IMR-90 (cell line): ENCODE results near the gene MEIS2. TPM values are rescaled to one million over a fixed set of nuclear protein-coding genes. Genes with fewer than 3 reads are reported as not detected.

Source experiments
- ATAC-seq: fragments of 200-7000 bp; cut with Tn5 transposase; 2 replicates; pipeline ENCODE4 v1.9.1; 2020; ENCODE audit warnings: low read depth, mild to moderate bottlenecking, moderate library complexity
- BruUV-seq: library from RNA; stranded (reverse); fragments of 400-500 nt; replicated peaks from 2 replicates; lab custom pipeline; 2021; lab: Mats Ljungman, UMichigan
- CTCF ChIA-PET: fragments of 300-600 bp; formaldehyde crosslinking; extraction: SDS; loops from one replicate; lab custom pipeline; 2021; ENCODE audit warnings: antibody characterized with exemption; lab: Yijun Ruan, JAX
- POLR2A ChIA-PET: fragments of 300-600 bp; sonication (Branson Sonifier 250); formaldehyde crosslinking; loops from one replicate; lab custom pipeline; 2022; ENCODE audit warnings: antibody characterized with exemption; ENCODE audit not compliant: unreplicated experiment; lab: Charles Lee
- DNase-seq: peaks from one replicate; pipeline ENCODE4 v3.0.0; 2013
- H2AFZ ChIP-seq: replicated peaks from 2 replicates; pipeline ENCODE3; 2013; ENCODE audit warnings: low read length, mild to moderate bottlenecking; ENCODE audit not compliant: poor library complexity
- H2AK5ac ChIP-seq: 2 replicates; pipeline ENCODE4 v1.6.1; 2013; ENCODE audit warnings: low read depth, low read length, inconsistent platforms
- H2AK9ac ChIP-seq: replicated peaks from 2 replicates; pipeline ENCODE3; 2013; ENCODE audit warnings: mild to moderate bottlenecking, low read depth, low read length, moderate library complexity; ENCODE audit not compliant: poor library complexity
- H2BK120ac ChIP-seq: 2 replicates; pipeline ENCODE4 v1.6.1; 2013; ENCODE audit warnings: low read depth, low read length, inconsistent platforms
- H2BK15ac ChIP-seq: 3 replicates; pipeline ENCODE4 v1.6.1; 2013; ENCODE audit warnings: low read depth, low read length, inconsistent platforms
- H2BK20ac ChIP-seq: 2 replicates; pipeline ENCODE4 v1.6.1; 2013; ENCODE audit warnings: low read depth, mild to moderate bottlenecking, inconsistent platforms, low read length, moderate library complexity
- H2BK5ac ChIP-seq: 2 replicates; pipeline ENCODE4 v1.6.1; 2013; ENCODE audit warnings: mild to moderate bottlenecking, low read depth, low read length, inconsistent platforms; ENCODE audit not compliant: poor library complexity, severe bottlenecking
- H3K14ac ChIP-seq: replicated peaks from 2 replicates; pipeline ENCODE4 v1.6.1; 2013; ENCODE audit warnings: low read depth, low read length, inconsistent platforms
- H3K18ac ChIP-seq: 2 replicates; pipeline ENCODE4 v1.6.1; 2013; ENCODE audit warnings: low read depth, low read length, control low read depth
- H3K23ac ChIP-seq: 2 replicates; pipeline ENCODE4 v1.6.1; 2013; ENCODE audit warnings: low read depth, low read length, inconsistent platforms
- H3K27ac ChIP-seq: 2 replicates; pipeline ENCODE4 v1.5.1; 2013; ENCODE audit warnings: mild to moderate bottlenecking, control low read depth, low read length; ENCODE audit not compliant: insufficient read depth
- H3K27me3 ChIP-seq: 2 replicates; pipeline ENCODE4 v1.6.1; 2013; ENCODE audit warnings: low read length; ENCODE audit not compliant: control insufficient read depth, insufficient read depth
- H3K36me3 ChIP-seq: 2 replicates; pipeline ENCODE4 v1.6.1; 2013; ENCODE audit warnings: low read length, mixed read lengths; ENCODE audit not compliant: control insufficient read depth, insufficient read depth
- H3K4ac ChIP-seq: 2 replicates; pipeline ENCODE4 v1.6.1; 2013; ENCODE audit warnings: low read depth, low read length, inconsistent platforms
- H3K4me1 ChIP-seq: 2 replicates; pipeline ENCODE4 v1.6.1; 2013; ENCODE audit warnings: low read length, mixed read lengths; ENCODE audit not compliant: control insufficient read depth, insufficient read depth
- H3K4me2 ChIP-seq: 2 replicates; pipeline ENCODE4 v1.6.1; 2013; ENCODE audit warnings: low read depth, mild to moderate bottlenecking, control low read depth, low read length, moderate library complexity
- H3K4me3 ChIP-seq: 2 replicates; pipeline ENCODE4 v1.5.1; 2013; ENCODE audit warnings: low read depth, mild to moderate bottlenecking, control low read depth, low read length, moderate library complexity; ENCODE audit not compliant: insufficient read depth
- H3K56ac ChIP-seq: 2 replicates; pipeline ENCODE4 v1.6.1; 2013; ENCODE audit warnings: low read length, inconsistent platforms; ENCODE audit not compliant: insufficient read depth; ENCODE audit errors: extremely low read depth
- H3K79me1 ChIP-seq, 2 experiments: 2 replicates each; pipeline ENCODE4 v1.6.1; 2013; ENCODE audit warnings: low read length in 2 of 2, inconsistent platforms in 1 of 2, low read depth in 1 of 2
- H3K9ac ChIP-seq: 2 replicates; pipeline ENCODE4 v1.6.1; 2013; ENCODE audit warnings: low read depth, low read length, control low read depth
- H3K9me1 ChIP-seq: 2 replicates; pipeline ENCODE4 v1.6.1; 2013; ENCODE audit warnings: low read length, inconsistent platforms; ENCODE audit not compliant: insufficient read depth
- H3K9me3 ChIP-seq: 2 replicates; pipeline ENCODE4 v1.6.1; 2013; ENCODE audit warnings: low read length; ENCODE audit not compliant: control insufficient read depth, insufficient read depth
- H4K20me1 ChIP-seq: 2 replicates; pipeline ENCODE4 v1.6.1; 2013; ENCODE audit warnings: low read length, inconsistent platforms; ENCODE audit not compliant: insufficient read depth
- H4K5ac ChIP-seq: 2 replicates; pipeline ENCODE4 v1.6.1; 2013; ENCODE audit warnings: mild to moderate bottlenecking, low read depth, low read length, control low read depth
- H4K8ac ChIP-seq, 2 experiments: 2 replicates each; pipeline ENCODE4 v1.6.1; 2013; ENCODE audit warnings: low read depth in 2 of 2, low read length in 2 of 2, control low read depth in 1 of 2, inconsistent platforms in 1 of 2
- H4K91ac ChIP-seq: 2 replicates; pipeline ENCODE4 v1.6.1; 2013; ENCODE audit warnings: low read depth, low read length, inconsistent platforms; ENCODE audit not compliant: insufficient read depth
- BHLHE40 ChIP-seq: fragments of 150-350 bp; IDR thresholded peaks from 2 replicates; pipeline ENCODE4 v1.6.1; 2016; ENCODE audit warnings: mild to moderate bottlenecking, low read depth, low read length
- CEBPB ChIP-seq: IDR thresholded peaks from 2 replicates; pipeline ENCODE4 v1.6.1; 2012; ENCODE audit warnings: low read depth, low read length, improper control_type of control experiment
- CTCF ChIP-seq: conservative IDR thresholded peaks from 2 replicates; pipeline ENCODE4 v1.5.1; 2012; ENCODE audit warnings: mild to moderate bottlenecking, low read depth, low read length, improper control_type of control experiment
- MAFK ChIP-seq: IDR thresholded peaks from 2 replicates; pipeline ENCODE4 v1.6.1; 2012; ENCODE audit warnings: low read depth, low read length, improper control_type of control experiment
- MAZ ChIP-seq: IDR thresholded peaks from 2 replicates; pipeline ENCODE4 v1.6.1; 2012; ENCODE audit warnings: low read depth, mild to moderate bottlenecking, low read length, improper control_type of control experiment, moderate library complexity, borderline replicate concordance
- MXI1 ChIP-seq: IDR thresholded peaks from 2 replicates; pipeline ENCODE4 v1.6.1; 2012; ENCODE audit warnings: low read depth, mild to moderate bottlenecking, low read length, moderate library complexity, borderline replicate concordance
- NFE2L2 ChIP-seq: fragments of 150-350 bp; IDR thresholded peaks from 2 replicates; pipeline ENCODE4 v1.6.1; 2016; ENCODE audit warnings: low read depth, mild to moderate bottlenecking, low read length
- RAD21 ChIP-seq: IDR thresholded peaks from 2 replicates; pipeline ENCODE4 v1.6.1; 2012; ENCODE audit warnings: low read length, improper control_type of control experiment
- RFX5 ChIP-seq: IDR thresholded peaks from 2 replicates; pipeline ENCODE4 v1.8.0; 2012; ENCODE audit warnings: low read depth, mild to moderate bottlenecking, low read length, moderate library complexity
- SMC3 ChIP-seq: fragments of 150-350 bp; IDR thresholded peaks from 2 replicates; pipeline ENCODE4 v1.6.1; 2016; ENCODE audit warnings: low read depth, mild to moderate bottlenecking, antibody characterized with exemption, low read length, moderate library complexity
- WGBS, 2 experiments: methylation state at CpG; one replicate each; pipeline versions ENCODE4 v1.1.5 to v1.1.7; 2013; ENCODE audit warnings: missing lambda C conversion rate in 2 of 2; ENCODE audit not compliant: insufficient read length in 1 of 2; ENCODE audit errors: extremely low coverage in 2 of 2; 5-methylcytosine and 5-hydroxymethylcytosine counted together
- dilution Hi-C: fragments of 300-500 bp; cut with HindIII; formaldehyde crosslinking; loops from one replicate; pipeline ENCODE4 v1.14.3; 2018; ENCODE audit warnings: low sequenced_read_pairs; ENCODE audit not compliant: unreplicated experiment
- in situ Hi-C: fragments of 300-500 bp; cut with MboI; formaldehyde crosslinking; loops from 3 replicates; pipeline ENCODE4 v1.14.3; 2019; ENCODE audit warnings: low sequenced_read_pairs, inconsistent platforms, mixed read lengths
- intact Hi-C: fragments of 100-400 bp; cut with micrococcal nuclease; formaldehyde crosslinking; loops from 2 replicates; pipeline ENCODE4 v1.10.0; 2022
- polyA plus RNA-seq, 3 experiments: library from polyadenylated mRNA; depleted of rRNA; stranded (reverse); fragments of >200 nt; gene quantifications; 2 replicates each; pipeline ENCODE4 v1.2.3, GENCODE V29; 2012; ENCODE audit warnings: low replicate concordance in 1 of 3
- total RNA-seq: library from RNA; depleted of rRNA; stranded (reverse); fragments of >200 nt; gene quantifications from 2 replicates; pipeline ENCODE4 v1.2.3, GENCODE V29; 2012
- TF ChIP-seq, protein P1 (sequence below): fragments of 150-350 bp; IDR thresholded peaks from 2 replicates; pipeline ENCODE4 v1.6.1; 2017; ENCODE audit warnings: mild to moderate bottlenecking, antibody characterized with exemption, low read length, low read depth
- TF ChIP-seq, protein P2 (sequence below): fragments of 150-350 bp; IDR thresholded peaks from 2 replicates; pipeline ENCODE4 v1.6.1; 2016; ENCODE audit warnings: low read depth, mild to moderate bottlenecking, low read length, moderate library complexity, borderline replicate concordance

MEIS2 gene
- total and polyA plus RNA-seq, 2 of the 4 experiments (the other 2 are of a cell fraction) = 70.1 to 71.3 TPM

DNA sequence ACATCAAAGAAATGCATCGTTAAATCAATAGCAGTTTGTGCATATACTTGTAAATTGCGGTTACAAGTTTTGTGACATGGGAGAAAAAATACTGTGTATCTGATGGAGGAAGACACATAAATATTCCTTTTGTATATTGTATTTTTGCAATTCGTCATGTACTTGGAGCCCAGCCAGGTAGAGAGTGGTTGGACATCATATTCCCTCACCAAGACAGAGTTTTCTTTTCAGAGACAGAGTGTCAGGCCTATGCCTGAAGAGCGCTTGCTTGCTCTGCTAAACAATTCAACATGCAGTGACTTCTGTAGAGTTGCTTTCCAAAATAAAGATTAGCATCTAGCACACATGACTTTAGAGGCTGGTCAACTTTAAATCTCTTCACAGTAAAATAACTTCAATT, 24.8 kb upstream of the MEIS2 start:
- no peak overlapping the region for H2AK9ac ChIP-seq
- intact Hi-C loops = no loop called here
- no peak overlapping the region for H3K4me3 ChIP-seq
- ATAC-seq (peak; percentile 46), DNase-seq (peak; percentile 66)
- H3K9ac ChIP-seq = no peak overlapping the region
- no peak overlapping the region for H3K4me2 ChIP-seq
- no peak overlapping the region for H2AFZ ChIP-seq
- ChIA-PET POLR2A (no interaction called here), CTCF (interaction anchor here (0.7 to 1.8 kb wide), 2 partner anchors 9 to 281 kb away, joined by 3 to 4 read pairs; no protein-coding TSS in a partner anchor)
- no peak overlapping the region for H3K56ac ChIP-seq
- no peak overlapping the region for H4K91ac ChIP-seq
- H3K14ac ChIP-seq = no peak overlapping the region
- no peaks in the 10 kb centered on the region for H3K27me3 ChIP-seq
- no peaks in the 10 kb centered on the region for H3K36me3 ChIP-seq
- WGBS, 2 experiments = 50% methylated on average over 1 of the region's 4 CpGs; no CpG with 5 or more reads in 1 of the 2 experiments
- no peak overlapping the region for H2BK20ac ChIP-seq
- no peak overlapping the region for H3K27ac ChIP-seq
- no peak overlapping the region for H3K23ac ChIP-seq
- H3K79me1 ChIP-seq = no peaks in the 10 kb centered on the region
- no peak overlapping the region for H3K4ac ChIP-seq
- TF ChIP-seq RFX5 (no peak), RAD21 (no peak), MXI1 (no peak), BHLHE40 (no peak), CTCF (no peak), MAFK (no peak), MAZ (no peak), CEBPB (no peak), NFE2L2 (no peak), SMC3 (no peak)
- TF ChIP-seq, protein P1, sequence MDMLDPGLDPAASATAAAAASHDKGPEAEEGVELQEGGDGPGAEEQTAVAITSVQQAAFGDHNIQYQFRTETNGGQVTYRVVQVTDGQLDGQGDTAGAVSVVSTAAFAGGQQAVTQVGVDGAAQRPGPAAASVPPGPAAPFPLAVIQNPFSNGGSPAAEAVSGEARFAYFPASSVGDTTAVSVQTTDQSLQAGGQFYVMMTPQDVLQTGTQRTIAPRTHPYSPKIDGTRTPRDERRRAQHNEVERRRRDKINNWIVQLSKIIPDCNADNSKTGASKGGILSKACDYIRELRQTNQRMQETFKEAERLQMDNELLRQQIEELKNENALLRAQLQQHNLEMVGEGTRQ = no peak
- TF ChIP-seq, protein P2, sequence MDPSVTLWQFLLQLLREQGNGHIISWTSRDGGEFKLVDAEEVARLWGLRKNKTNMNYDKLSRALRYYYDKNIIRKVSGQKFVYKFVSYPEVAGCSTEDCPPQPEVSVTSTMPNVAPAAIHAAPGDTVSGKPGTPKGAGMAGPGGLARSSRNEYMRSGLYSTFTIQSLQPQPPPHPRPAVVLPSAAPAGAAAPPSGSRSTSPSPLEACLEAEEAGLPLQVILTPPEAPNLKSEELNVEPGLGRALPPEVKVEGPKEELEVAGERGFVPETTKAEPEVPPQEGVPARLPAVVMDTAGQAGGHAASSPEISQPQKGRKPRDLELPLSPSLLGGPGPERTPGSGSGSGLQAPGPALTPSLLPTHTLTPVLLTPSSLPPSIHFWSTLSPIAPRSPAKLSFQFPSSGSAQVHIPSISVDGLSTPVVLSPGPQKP = no peak
- H3K18ac ChIP-seq = no peak overlapping the region
- H2BK15ac ChIP-seq = no peak overlapping the region
- H4K20me1 ChIP-seq = no peaks in the 10 kb centered on the region
- dilution Hi-C loops = no loop called here
- no peak overlapping the region for H2BK120ac ChIP-seq
- no TSS peak for BruUV-seq
- no peak overlapping the region for H4K5ac ChIP-seq
- in situ Hi-C loops = loop anchor here (10.0 to 25.0 kb wide), 4 partner anchors 240 to 1838 kb away; no protein-coding TSS in a partner anchor
- no peaks in the 10 kb centered on the region for H3K9me1 ChIP-seq
- H3K4me1 ChIP-seq = no peaks in the 10 kb centered on the region
- H3K9me3 ChIP-seq = no peaks in the 10 kb centered on the region
- no peak overlapping the region for H2AK5ac ChIP-seq
- H4K8ac ChIP-seq = no peak overlapping the region
- no peak overlapping the region for H2BK5ac ChIP-seq
